MCF 10A (cell line): ENCODE measurements around the gene PAX4. TPM values are rescaled to one million over a fixed set of nuclear protein-coding genes. Genes with fewer than 3 reads are reported as not detected.

Experiments
- BruUV-seq: library from RNA; stranded (reverse); fragments of 400-500 nt; replicated peaks from 2 replicates; lab custom pipeline; 2021; lab: Mats Ljungman, UMichigan
- CTCF ChIA-PET: fragments of 300-600 bp; sonication (Branson Sonifier 250); formaldehyde crosslinking; extraction: SDS; loops from one replicate; lab custom pipeline; 2021; ENCODE audit warnings: antibody characterized with exemption, inconsistent platforms; lab: Yijun Ruan, JAX
- POLR2A ChIA-PET: fragments of 300-600, 350-650 bp; sonication (Branson Sonifier 250); formaldehyde crosslinking; extraction: SDS; loops from one replicate; lab custom pipeline; 2020; ENCODE audit warnings: antibody characterized with exemption, inconsistent platforms; lab: Yijun Ruan, JAX
- DNase-seq: peaks from one replicate; pipeline ENCODE4 v3.0.0-alpha.2; 2018; ENCODE audit not compliant: unreplicated experiment
- H3K27ac Mint-ChIP-seq: one replicate; pipeline ENCODE4 v1.8.0; 2022; ENCODE audit warnings: mild to moderate bottlenecking, low read depth, mixed read lengths; ENCODE audit not compliant: unreplicated experiment
- H3K27me3 Mint-ChIP-seq: one replicate; pipeline ENCODE4 v1.8.0; 2022; ENCODE audit warnings: mixed read lengths; ENCODE audit not compliant: insufficient read depth, unreplicated experiment
- H3K36me3 Mint-ChIP-seq: one replicate; pipeline ENCODE4 v1.8.0; 2022; ENCODE audit warnings: mild to moderate bottlenecking, moderate library complexity, mixed read lengths; ENCODE audit not compliant: insufficient read depth, unreplicated experiment
- H3K4me1 Mint-ChIP-seq: one replicate; pipeline ENCODE4 v1.8.0; 2022; ENCODE audit warnings: mixed read lengths; ENCODE audit not compliant: insufficient read depth, unreplicated experiment
- H3K4me3 Mint-ChIP-seq: one replicate; pipeline ENCODE4 v1.8.0; 2022; ENCODE audit warnings: mild to moderate bottlenecking, moderate library complexity, mixed read lengths; ENCODE audit not compliant: unreplicated experiment
- H3K9me3 Mint-ChIP-seq: one replicate; pipeline ENCODE4 v1.8.0; 2022; ENCODE audit warnings: mixed read lengths; ENCODE audit not compliant: unreplicated experiment
- CTCF ChIP-seq: fragments of 200-600 bp; IDR thresholded peaks from one replicate; pipeline ENCODE4 v1.8.0; 2022; ENCODE audit warnings: antibody characterized with exemption, mild to moderate bottlenecking; ENCODE audit not compliant: unreplicated experiment
- intact Hi-C: fragments of 100-400 bp; cut with micrococcal nuclease; formaldehyde crosslinking; loops from 2 replicates; pipeline ENCODE4 v1.14.1; 2022
- total RNA-seq: library from RNA; stranded (reverse); gene quantifications from 2 replicates; pipeline ENCODE4 v1.2.3, GENCODE V29; 2022

Gene PAX4
- total RNA-seq, 1 experiment from 2014 or later = not detected

GRCh38 chr7:127651556-127652332 is 33.8 kb upstream of the PAX4 start, which contains the start of gene SND1:
Gene SND1 (plus strand): TSS chr7:127652194. CDS start chr7:127652374, 180 bp downstream.
- ChIA-PET POLR2A (interaction anchor here (0.7 to 2.9 kb wide), 7 partner anchors 15 to 426 kb away, joined by 3 to 25 read pairs (median 3); partner anchors contain the start of genes ARF5 and GCC1), CTCF (interaction anchor here (0.6 to 0.8 kb wide), 3 partner anchors 10 to 483 kb away, joined by 3 to 5 read pairs (median 4); no protein-coding TSS in a partner anchor)
- DNase-seq = peak; percentile 99
- no peaks in the 10 kb centered on the region for H3K9me3 Mint-ChIP-seq
- no peak within 1 kb of the TSS for H3K4me3 Mint-ChIP-seq
- no TSS peak for BruUV-seq
- no peak for TF ChIP-seq CTCF
- no peak within 1 kb of the TSS for H3K27ac Mint-ChIP-seq
- H3K27me3 Mint-ChIP-seq = no peaks in the 10 kb centered on the region
- H3K4me1 Mint-ChIP-seq = peaks cover 27% of the 10 kb centered on the region
- intact Hi-C loops = loop anchor here (1.0 kb wide), 1 partner anchor 63 kb away; the partner anchor contains the start of gene ARF5
- peaks cover 4% of the 10 kb centered on the region for H3K36me3 Mint-ChIP-seq

GRCh38 chr7:127650847-127651555 is 33.1 kb upstream of the PAX4 start:
- CTCF ChIA-PET = interaction anchor here (0.6 to 0.8 kb wide), 3 partner anchors 10 to 484 kb away, joined by 3 to 5 read pairs (median 4); no protein-coding TSS in a partner anchor
- no peak for DNase-seq
- Mint-ChIP-seq H3K9me3 (no peaks in the 10 kb centered on the region), H3K27ac (no peak overlapping the region), H3K4me3 (no peak overlapping the region), H3K27me3 (no peaks in the 10 kb centered on the region), H3K4me1 (peaks cover 25% of the 10 kb centered on the region), H3K36me3 (no peaks in the 10 kb centered on the region)
- BruUV-seq = TSS peak; percentile 96
- intact Hi-C loops = loop anchor here (1.0 kb wide), 1 partner anchor 63 kb away; the partner anchor contains the start of gene ARF5
- POLR2A ChIA-PET = interaction anchor here (0.5 to 2.9 kb wide), 7 partner anchors 16 to 352 kb away, joined by 3 to 25 read pairs (median 3); partner anchors contain the start of genes ARF5 and GCC1
- no peak for TF ChIP-seq CTCF

- H3K4me3 Mint-ChIP-seq = no peak overlapping the region
- H3K27me3 Mint-ChIP-seq = no peaks in the 10 kb centered on the region
- BruUV-seq = no TSS peak
- H3K4me1 Mint-ChIP-seq = peaks cover 5% of the 10 kb centered on the region
- H3K27ac Mint-ChIP-seq = no peak overlapping the region
- POLR2A ChIA-PET = no interaction called here
- no peaks in the 10 kb centered on the region for H3K9me3 Mint-ChIP-seq
- CTCF ChIA-PET = interaction anchor here (0.6 kb wide), 1 partner anchor 59 kb away, joined by 3 read pairs; no protein-coding TSS in a partner anchor
- TF ChIP-seq CTCF = no peak
- H3K36me3 Mint-ChIP-seq = no peaks in the 10 kb centered on the region
- intact Hi-C loops = no loop called here
- DNase-seq = no peak
These were observed 31.0 kb upstream of the PAX4 start for GRCh38 chr7:127648986-127649385.

GRCh38 chr7:127647636-127648035 is 29.7 kb upstream of the PAX4 start:
- H3K4me3 Mint-ChIP-seq = no peak overlapping the region
- no peak for TF ChIP-seq CTCF
- intact Hi-C loops = no loop called here
- no peaks in the 10 kb centered on the region for H3K27me3 Mint-ChIP-seq
- no peak overlapping the region for H3K27ac Mint-ChIP-seq
- no peak for DNase-seq
- no peaks in the 10 kb centered on the region for H3K4me1 Mint-ChIP-seq
- no peaks in the 10 kb centered on the region for H3K9me3 Mint-ChIP-seq
- no TSS peak for BruUV-seq
- CTCF ChIA-PET = no interaction called here
- POLR2A ChIA-PET = interaction anchor here (1.9 kb wide), 1 partner anchor 59 kb away, joined by 4 read pairs; the partner anchor contains the start of gene ARF5
- H3K36me3 Mint-ChIP-seq = no peaks in the 10 kb centered on the region
